HEK293 (cell line): ENCODE results near the gene NEK11.

ENCODE experiments used
- GLIS2 ChIP-seq: fragments of 450-650 bp; formaldehyde crosslinking; IDR thresholded peaks from 2 replicates; pipeline ENCODE4 v1.5.1; 2016; ENCODE audit warnings: missing biosample characterization, missing genetic modification characterization
- TF ChIP-seq, protein P1 (sequence below): fragments of 450-650 bp; formaldehyde crosslinking; IDR thresholded peaks from 2 replicates; pipeline ENCODE4 v1.5.1; 2016; ENCODE audit warnings: missing biosample characterization, missing genetic modification characterization
- TF ChIP-seq, protein P2 (sequence below): fragments of 450-650 bp; formaldehyde crosslinking; IDR thresholded peaks from 2 replicates; pipeline ENCODE4 v1.5.1; 2016; ENCODE audit warnings: missing biosample characterization, missing genetic modification characterization

DNA sequence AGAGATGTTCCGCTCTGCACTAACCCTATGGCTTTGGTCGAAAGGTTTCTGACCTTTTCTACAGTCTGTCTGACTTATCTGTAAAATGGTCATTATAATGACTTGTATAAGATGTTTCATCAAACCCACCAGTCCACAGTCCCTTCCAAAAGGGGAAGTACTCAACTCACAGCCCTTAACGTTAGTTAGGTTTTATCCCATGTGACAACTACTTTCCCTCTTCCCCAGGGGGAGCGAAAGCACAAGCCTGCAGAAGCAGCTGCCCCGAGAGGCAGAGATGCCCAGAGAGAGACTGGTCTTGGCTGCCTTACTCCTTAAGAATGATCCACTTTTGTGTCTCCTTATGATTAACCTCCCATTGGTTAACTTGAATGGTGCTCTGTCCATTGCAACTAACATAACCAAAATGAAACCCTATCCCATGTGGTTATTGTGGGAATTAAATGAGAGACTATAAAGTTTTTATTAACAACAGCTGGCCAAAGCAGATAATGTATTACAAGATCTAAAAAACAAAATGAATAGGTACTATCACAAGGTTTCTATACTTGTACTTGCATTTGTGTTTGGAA lies 6.5 kb upstream of the NEK11 start:
- TF ChIP-seq, protein P1, sequence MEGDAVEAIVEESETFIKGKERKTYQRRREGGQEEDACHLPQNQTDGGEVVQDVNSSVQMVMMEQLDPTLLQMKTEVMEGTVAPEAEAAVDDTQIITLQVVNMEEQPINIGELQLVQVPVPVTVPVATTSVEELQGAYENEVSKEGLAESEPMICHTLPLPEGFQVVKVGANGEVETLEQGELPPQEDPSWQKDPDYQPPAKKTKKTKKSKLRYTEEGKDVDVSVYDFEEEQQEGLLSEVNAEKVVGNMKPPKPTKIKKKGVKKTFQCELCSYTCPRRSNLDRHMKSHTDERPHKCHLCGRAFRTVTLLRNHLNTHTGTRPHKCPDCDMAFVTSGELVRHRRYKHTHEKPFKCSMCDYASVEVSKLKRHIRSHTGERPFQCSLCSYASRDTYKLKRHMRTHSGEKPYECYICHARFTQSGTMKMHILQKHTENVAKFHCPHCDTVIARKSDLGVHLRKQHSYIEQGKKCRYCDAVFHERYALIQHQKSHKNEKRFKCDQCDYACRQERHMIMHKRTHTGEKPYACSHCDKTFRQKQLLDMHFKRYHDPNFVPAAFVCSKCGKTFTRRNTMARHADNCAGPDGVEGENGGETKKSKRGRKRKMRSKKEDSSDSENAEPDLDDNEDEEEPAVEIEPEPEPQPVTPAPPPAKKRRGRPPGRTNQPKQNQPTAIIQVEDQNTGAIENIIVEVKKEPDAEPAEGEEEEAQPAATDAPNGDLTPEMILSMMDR (tag by site-specific recombination) = no peak
- no peak for TF ChIP-seq GLIS2 (tag by site-specific recombination)
- TF ChIP-seq, protein P2, sequence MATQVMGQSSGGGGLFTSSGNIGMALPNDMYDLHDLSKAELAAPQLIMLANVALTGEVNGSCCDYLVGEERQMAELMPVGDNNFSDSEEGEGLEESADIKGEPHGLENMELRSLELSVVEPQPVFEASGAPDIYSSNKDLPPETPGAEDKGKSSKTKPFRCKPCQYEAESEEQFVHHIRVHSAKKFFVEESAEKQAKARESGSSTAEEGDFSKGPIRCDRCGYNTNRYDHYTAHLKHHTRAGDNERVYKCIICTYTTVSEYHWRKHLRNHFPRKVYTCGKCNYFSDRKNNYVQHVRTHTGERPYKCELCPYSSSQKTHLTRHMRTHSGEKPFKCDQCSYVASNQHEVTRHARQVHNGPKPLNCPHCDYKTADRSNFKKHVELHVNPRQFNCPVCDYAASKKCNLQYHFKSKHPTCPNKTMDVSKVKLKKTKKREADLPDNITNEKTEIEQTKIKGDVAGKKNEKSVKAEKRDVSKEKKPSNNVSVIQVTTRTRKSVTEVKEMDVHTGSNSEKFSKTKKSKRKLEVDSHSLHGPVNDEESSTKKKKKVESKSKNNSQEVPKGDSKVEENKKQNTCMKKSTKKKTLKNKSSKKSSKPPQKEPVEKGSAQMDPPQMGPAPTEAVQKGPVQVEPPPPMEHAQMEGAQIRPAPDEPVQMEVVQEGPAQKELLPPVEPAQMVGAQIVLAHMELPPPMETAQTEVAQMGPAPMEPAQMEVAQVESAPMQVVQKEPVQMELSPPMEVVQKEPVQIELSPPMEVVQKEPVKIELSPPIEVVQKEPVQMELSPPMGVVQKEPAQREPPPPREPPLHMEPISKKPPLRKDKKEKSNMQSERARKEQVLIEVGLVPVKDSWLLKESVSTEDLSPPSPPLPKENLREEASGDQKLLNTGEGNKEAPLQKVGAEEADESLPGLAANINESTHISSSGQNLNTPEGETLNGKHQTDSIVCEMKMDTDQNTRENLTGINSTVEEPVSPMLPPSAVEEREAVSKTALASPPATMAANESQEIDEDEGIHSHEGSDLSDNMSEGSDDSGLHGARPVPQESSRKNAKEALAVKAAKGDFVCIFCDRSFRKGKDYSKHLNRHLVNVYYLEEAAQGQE (tag by site-specific recombination) = no peak
